CD4-positive, alpha-beta T cell (primary cell): ENCODE results near the gene LPCAT3. TPM values are rescaled to one million over a fixed set of nuclear protein-coding genes. Genes with fewer than 3 reads are reported as not detected.

Experiments
- ATAC-seq: fragments of 200-7000 bp; cut with Tn5 transposase; one replicate; pipeline ENCODE4 v1.10.0; 2022; ENCODE audit warnings: mild to moderate bottlenecking; ENCODE audit not compliant: poor library complexity
- CTCF ChIA-PET: fragments of 350-600 bp; sonication (Branson Sonifier 250); formaldehyde crosslinking; loops from one replicate; lab custom pipeline; 2021; ENCODE audit warnings: antibody characterized with exemption, inconsistent platforms; lab: Charles Lee
- POLR2A ChIA-PET: fragments of 350-600 bp; sonication (Branson Sonifier 250); formaldehyde crosslinking; loops from one replicate; lab custom pipeline; 2021; ENCODE audit warnings: antibody characterized with exemption, inconsistent platforms; lab: Charles Lee
- DNase-seq, 14 experiments: peaks; one replicate each; pipeline ENCODE4 v3.0.0-alpha.2; 2013 to 2020; ENCODE audit warnings: mixed read lengths in 2 of 14
- H3K27ac ChIP-seq, 2 donors: one replicate each; pipeline versions ENCODE4 v1.5.1 to v1.7.0; 2013; ENCODE audit warnings: low read length in 2 of 2, low read depth in 1 of 2, mild to moderate bottlenecking in 1 of 2
- H3K27me3 ChIP-seq, 2 experiments: 1 replicate in 1 of 2; 2 replicates in 1 of 2; pipeline versions ENCODE4 v1.6.1 to v1.7.0; 2013; ENCODE audit warnings: low read length in 2 of 2, control low read depth in 1 of 2, mild to moderate bottlenecking in 1 of 2, moderate library complexity in 1 of 2; ENCODE audit not compliant: insufficient read depth in 2 of 2, control insufficient read depth in 1 of 2
- H3K36me3 ChIP-seq: one replicate; pipeline ENCODE4 v1.6.1; 2013; ENCODE audit warnings: low read length, control low read depth; ENCODE audit not compliant: insufficient read depth
- H3K4me1 ChIP-seq: one replicate; pipeline ENCODE4 v1.6.1; 2013; ENCODE audit warnings: low read length, control low read depth; ENCODE audit not compliant: insufficient read depth
- H3K4me3 ChIP-seq: one replicate; pipeline ENCODE4 v1.5.1; 2013; ENCODE audit warnings: mild to moderate bottlenecking, low read length, moderate library complexity
- H3K9me3 ChIP-seq, 2 experiments: 1 replicate in 1 of 2; 2 replicates in 1 of 2; pipeline versions ENCODE4 v1.6.1 to v1.7.0; 2013; ENCODE audit warnings: low read length in 2 of 2, mild to moderate bottlenecking in 2 of 2, control low read depth in 1 of 2, moderate library complexity in 1 of 2; ENCODE audit not compliant: control insufficient read depth in 1 of 2, insufficient read depth in 1 of 2
- H3K27ac Mint-ChIP-seq: one replicate; pipeline ENCODE4 v1.8.0; 2020; ENCODE audit warnings: mixed read lengths
- H3K27me3 Mint-ChIP-seq: one replicate; pipeline ENCODE4 v1.8.0; 2021; ENCODE audit warnings: mixed read lengths
- H3K36me3 Mint-ChIP-seq: one replicate; pipeline ENCODE4 v1.8.0; 2021; ENCODE audit warnings: low read depth, mixed read lengths
- H3K4me1 Mint-ChIP-seq: one replicate; pipeline ENCODE4 v1.8.0; 2021; ENCODE audit warnings: low read depth, mixed read lengths
- H3K4me3 Mint-ChIP-seq: one replicate; pipeline ENCODE4 v1.8.0; 2020; ENCODE audit warnings: mild to moderate bottlenecking, mixed read lengths
- H3K9me3 Mint-ChIP-seq: one replicate; pipeline ENCODE4 v1.8.0; 2020; ENCODE audit warnings: mixed read lengths
- CTCF ChIP-seq: fragments of 200-600 bp; IDR thresholded peaks from one replicate; pipeline ENCODE4 v1.8.0; 2022; ENCODE audit warnings: antibody characterized with exemption, mild to moderate bottlenecking
- intact Hi-C, 2 experiments: fragments of 100-400 bp; cut with DNase I in 1 of 2; cut with micrococcal nuclease in 1 of 2; formaldehyde crosslinking; loops; one replicate each; pipeline versions ENCODE4 v1.15.1 to v1.9.0; 2023 to 2025; cut with DNase I, micrococcal nuclease
- total RNA-seq, 174 experiments: library from RNA in 2 of 174; stranded (reverse) in 2 of 174; gene quantifications; one replicate each; pipeline ENCODE4 v1.2.3 and lab custom pipeline; 2021 to 2026

The LPCAT3 gene
- total RNA-seq, 2 experiments from 2014 or later: 11.8 to 14.8 TPM

DNA sequence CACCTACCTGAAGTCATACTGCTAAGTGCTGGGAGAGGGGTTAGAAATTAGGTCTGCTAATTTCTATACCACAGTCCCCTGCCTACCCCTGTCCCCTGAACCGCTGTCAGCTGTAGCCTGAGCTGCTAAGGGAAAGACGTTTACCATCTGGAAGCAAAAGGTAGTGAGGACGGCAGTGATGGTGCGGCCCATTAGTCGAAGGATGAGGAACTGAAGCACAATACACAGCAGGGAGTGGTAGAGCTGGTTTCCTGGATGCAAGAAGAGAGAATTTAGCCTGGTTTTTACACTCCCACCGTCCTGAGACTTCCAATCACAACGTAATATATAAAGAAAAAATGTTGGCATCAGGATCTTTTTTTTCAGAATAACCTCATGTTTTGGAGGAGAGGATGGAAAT is 35.7 kb downstream of the LPCAT3 start:
- no peaks in the 10 kb centered on the region for H3K9me3 ChIP-seq
- ChIA-PET CTCF (interaction anchor here (0.6 kb wide), 1 partner anchor 110 kb away, joined by 3 read pairs; no protein-coding TSS in a partner anchor), POLR2A (no interaction called here)
- DNase-seq (no peak), ATAC-seq (no peak)
- no peak overlapping the region for H3K4me3 ChIP-seq
- no peak for TF ChIP-seq CTCF
- H3K36me3 ChIP-seq: peaks cover 64% of the 10 kb centered on the region
- intact Hi-C loops: no loop called here
- no peak overlapping the region for H3K27ac ChIP-seq
- no peaks in the 10 kb centered on the region for H3K4me1 ChIP-seq
- no peaks in the 10 kb centered on the region for H3K27me3 ChIP-seq
- H3K9me3 Mint-ChIP-seq: no peaks in the 10 kb centered on the region
- H3K4me1 Mint-ChIP-seq: no peaks in the 10 kb centered on the region
- H3K36me3 Mint-ChIP-seq: peaks cover 74% of the 10 kb centered on the region
- no peak overlapping the region for H3K27ac Mint-ChIP-seq
- no peak overlapping the region for H3K4me3 Mint-ChIP-seq
- H3K27me3 Mint-ChIP-seq: no peaks in the 10 kb centered on the region

DNA sequence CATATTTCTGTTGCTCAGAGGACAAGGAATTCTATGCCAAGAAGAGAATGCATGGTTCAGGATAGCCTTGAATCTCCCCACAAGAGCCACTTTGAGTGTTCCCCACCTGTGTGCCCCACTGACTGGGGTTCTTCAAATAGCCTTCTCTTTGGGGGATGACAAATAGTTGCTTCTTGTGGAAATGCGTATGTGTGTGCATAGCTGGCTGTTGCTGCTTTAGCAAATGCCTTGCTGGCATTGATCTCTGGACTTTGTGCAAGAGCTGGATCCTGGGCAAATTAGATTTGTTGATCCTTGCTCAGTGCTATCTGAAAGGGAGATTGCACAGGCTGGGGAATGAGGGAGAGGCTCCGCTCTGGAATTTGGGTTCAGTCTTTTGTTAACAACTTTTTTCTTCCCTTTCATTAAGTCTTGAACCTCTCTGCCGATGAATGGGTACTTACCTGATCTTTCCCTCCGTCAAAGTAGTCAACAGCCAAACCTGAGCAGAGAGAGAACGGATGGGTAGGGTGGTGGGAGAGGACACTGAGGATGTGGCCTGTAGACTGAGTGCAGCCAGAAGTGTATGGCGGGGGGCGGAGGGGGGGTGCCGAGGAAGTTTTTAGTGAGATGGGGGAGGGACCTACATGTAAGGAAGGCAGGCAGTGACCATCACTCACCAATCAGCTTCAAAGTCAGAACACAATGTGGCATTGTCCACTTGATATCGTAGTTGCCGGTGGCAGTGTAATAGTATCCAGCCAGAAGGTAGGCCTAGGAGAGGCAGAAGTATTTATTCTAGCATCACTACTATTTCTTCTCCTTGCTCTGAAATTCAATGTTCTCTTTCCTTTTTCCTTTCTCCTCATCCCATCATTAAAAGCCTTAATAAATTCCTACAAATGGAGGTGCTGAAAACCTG is 36.9 kb downstream of the LPCAT3 start:
- Histone ChIP-seq H3K27ac (no peak overlapping the region), H3K36me3 (peaks cover 75% of the 10 kb centered on the region), H3K4me1 (no peaks in the 10 kb centered on the region), H3K9me3 (no peaks in the 10 kb centered on the region), H3K27me3 (no peaks in the 10 kb centered on the region), H3K4me3 (no peak overlapping the region)
- ChIA-PET POLR2A (no interaction called here), CTCF (interaction anchor here (0.5 kb wide), 1 partner anchor 128 kb away, joined by 3 read pairs; the partner anchor contains the start of gene C1RL)
- DNase-seq (no peak), ATAC-seq (no peak)
- Mint-ChIP-seq H3K36me3 (peaks cover 80% of the 10 kb centered on the region), H3K4me3 (no peak overlapping the region), H3K27ac (no peak overlapping the region), H3K4me1 (peaks cover 5% of the 10 kb centered on the region), H3K27me3 (no peaks in the 10 kb centered on the region), H3K9me3 (no peaks in the 10 kb centered on the region)
- intact Hi-C loops: no loop called here
- no peak for TF ChIP-seq CTCF

GRCh38 chr12:6980740-6981139 is 37.5 kb downstream of the LPCAT3 start:
- CTCF ChIA-PET: interaction anchor here (1.4 kb wide), 1 partner anchor 35 kb away, joined by 3 read pairs; no protein-coding TSS in a partner anchor
- Histone ChIP-seq H3K27me3 (no peaks in the 10 kb centered on the region), H3K27ac (no peak overlapping the region), H3K4me1 (no peaks in the 10 kb centered on the region), H3K36me3 (peaks cover 82% of the 10 kb centered on the region), H3K9me3 (no peaks in the 10 kb centered on the region), H3K4me3 (no peak overlapping the region)
- H3K4me3 Mint-ChIP-seq: no peak overlapping the region
- no peak for TF ChIP-seq CTCF
- DNase-seq (no peak), ATAC-seq (no peak)
- POLR2A ChIA-PET: interaction anchor here (1.2 kb wide), 1 partner anchor 37 kb away, joined by 3 read pairs; the partner anchor contains the start of genes C12orf57 and RNU7-1
- H3K4me1 Mint-ChIP-seq: peaks cover 5% of the 10 kb centered on the region
- no peak overlapping the region for H3K27ac Mint-ChIP-seq
- H3K27me3 Mint-ChIP-seq: no peaks in the 10 kb centered on the region
- H3K36me3 Mint-ChIP-seq: peaks cover 81% of the 10 kb centered on the region
- intact Hi-C loops: no loop called here
- H3K9me3 Mint-ChIP-seq: no peaks in the 10 kb centered on the region
